IMR-90 (cell line): ENCODE data around the gene ZNF384. TPM values are rescaled to one million over a fixed set of nuclear protein-coding genes. Genes with fewer than 3 reads are reported as not detected.

Source experiments
- ATAC-seq: fragments of 200-7000 bp; cut with Tn5 transposase; 2 replicates; pipeline ENCODE4 v1.9.1; 2020; ENCODE audit warnings: low read depth, mild to moderate bottlenecking, moderate library complexity
- BruUV-seq: library from RNA; stranded (reverse); fragments of 400-500 nt; replicated peaks from 2 replicates; lab custom pipeline; 2021; lab: Mats Ljungman, UMichigan
- CTCF ChIA-PET: fragments of 300-600 bp; formaldehyde crosslinking; extraction: SDS; loops from one replicate; lab custom pipeline; 2021; ENCODE audit warnings: antibody characterized with exemption; lab: Yijun Ruan, JAX
- POLR2A ChIA-PET: fragments of 300-600 bp; sonication (Branson Sonifier 250); formaldehyde crosslinking; loops from one replicate; lab custom pipeline; 2022; ENCODE audit warnings: antibody characterized with exemption; ENCODE audit not compliant: unreplicated experiment; lab: Charles Lee
- DNase-seq: peaks from one replicate; pipeline ENCODE4 v3.0.0; 2013
- H2AFZ ChIP-seq: replicated peaks from 2 replicates; pipeline ENCODE3; 2013; ENCODE audit warnings: low read length, mild to moderate bottlenecking; ENCODE audit not compliant: poor library complexity
- H2AK5ac ChIP-seq: 2 replicates; pipeline ENCODE4 v1.6.1; 2013; ENCODE audit warnings: low read depth, low read length, inconsistent platforms
- H2AK9ac ChIP-seq: replicated peaks from 2 replicates; pipeline ENCODE3; 2013; ENCODE audit warnings: mild to moderate bottlenecking, low read depth, low read length, moderate library complexity; ENCODE audit not compliant: poor library complexity
- H2BK120ac ChIP-seq: 2 replicates; pipeline ENCODE4 v1.6.1; 2013; ENCODE audit warnings: low read depth, low read length, inconsistent platforms
- H2BK15ac ChIP-seq: 3 replicates; pipeline ENCODE4 v1.6.1; 2013; ENCODE audit warnings: low read depth, low read length, inconsistent platforms
- H2BK20ac ChIP-seq: 2 replicates; pipeline ENCODE4 v1.6.1; 2013; ENCODE audit warnings: low read depth, mild to moderate bottlenecking, inconsistent platforms, low read length, moderate library complexity
- H2BK5ac ChIP-seq: 2 replicates; pipeline ENCODE4 v1.6.1; 2013; ENCODE audit warnings: mild to moderate bottlenecking, low read depth, low read length, inconsistent platforms; ENCODE audit not compliant: poor library complexity, severe bottlenecking
- H3K14ac ChIP-seq: replicated peaks from 2 replicates; pipeline ENCODE4 v1.6.1; 2013; ENCODE audit warnings: low read depth, low read length, inconsistent platforms
- H3K18ac ChIP-seq: 2 replicates; pipeline ENCODE4 v1.6.1; 2013; ENCODE audit warnings: low read depth, low read length, control low read depth
- H3K23ac ChIP-seq: 2 replicates; pipeline ENCODE4 v1.6.1; 2013; ENCODE audit warnings: low read depth, low read length, inconsistent platforms
- H3K27ac ChIP-seq: 2 replicates; pipeline ENCODE4 v1.5.1; 2013; ENCODE audit warnings: mild to moderate bottlenecking, control low read depth, low read length; ENCODE audit not compliant: insufficient read depth
- H3K27me3 ChIP-seq: 2 replicates; pipeline ENCODE4 v1.6.1; 2013; ENCODE audit warnings: low read length; ENCODE audit not compliant: control insufficient read depth, insufficient read depth
- H3K36me3 ChIP-seq: 2 replicates; pipeline ENCODE4 v1.6.1; 2013; ENCODE audit warnings: low read length, mixed read lengths; ENCODE audit not compliant: control insufficient read depth, insufficient read depth
- H3K4ac ChIP-seq: 2 replicates; pipeline ENCODE4 v1.6.1; 2013; ENCODE audit warnings: low read depth, low read length, inconsistent platforms
- H3K4me1 ChIP-seq: 2 replicates; pipeline ENCODE4 v1.6.1; 2013; ENCODE audit warnings: low read length, mixed read lengths; ENCODE audit not compliant: control insufficient read depth, insufficient read depth
- H3K4me2 ChIP-seq: 2 replicates; pipeline ENCODE4 v1.6.1; 2013; ENCODE audit warnings: low read depth, mild to moderate bottlenecking, control low read depth, low read length, moderate library complexity
- H3K4me3 ChIP-seq: 2 replicates; pipeline ENCODE4 v1.5.1; 2013; ENCODE audit warnings: low read depth, mild to moderate bottlenecking, control low read depth, low read length, moderate library complexity; ENCODE audit not compliant: insufficient read depth
- H3K56ac ChIP-seq: 2 replicates; pipeline ENCODE4 v1.6.1; 2013; ENCODE audit warnings: low read length, inconsistent platforms; ENCODE audit not compliant: insufficient read depth; ENCODE audit errors: extremely low read depth
- H3K79me1 ChIP-seq, 2 experiments: 2 replicates each; pipeline ENCODE4 v1.6.1; 2013; ENCODE audit warnings: low read length in 2 of 2, inconsistent platforms in 1 of 2, low read depth in 1 of 2
- H3K9ac ChIP-seq: 2 replicates; pipeline ENCODE4 v1.6.1; 2013; ENCODE audit warnings: low read depth, low read length, control low read depth
- H3K9me1 ChIP-seq: 2 replicates; pipeline ENCODE4 v1.6.1; 2013; ENCODE audit warnings: low read length, inconsistent platforms; ENCODE audit not compliant: insufficient read depth
- H3K9me3 ChIP-seq: 2 replicates; pipeline ENCODE4 v1.6.1; 2013; ENCODE audit warnings: low read length; ENCODE audit not compliant: control insufficient read depth, insufficient read depth
- H4K20me1 ChIP-seq: 2 replicates; pipeline ENCODE4 v1.6.1; 2013; ENCODE audit warnings: low read length, inconsistent platforms; ENCODE audit not compliant: insufficient read depth
- H4K5ac ChIP-seq: 2 replicates; pipeline ENCODE4 v1.6.1; 2013; ENCODE audit warnings: mild to moderate bottlenecking, low read depth, low read length, control low read depth
- H4K8ac ChIP-seq, 2 experiments: 2 replicates each; pipeline ENCODE4 v1.6.1; 2013; ENCODE audit warnings: low read depth in 2 of 2, low read length in 2 of 2, control low read depth in 1 of 2, inconsistent platforms in 1 of 2
- H4K91ac ChIP-seq: 2 replicates; pipeline ENCODE4 v1.6.1; 2013; ENCODE audit warnings: low read depth, low read length, inconsistent platforms; ENCODE audit not compliant: insufficient read depth
- BHLHE40 ChIP-seq: fragments of 150-350 bp; IDR thresholded peaks from 2 replicates; pipeline ENCODE4 v1.6.1; 2016; ENCODE audit warnings: mild to moderate bottlenecking, low read depth, low read length
- CEBPB ChIP-seq: IDR thresholded peaks from 2 replicates; pipeline ENCODE4 v1.6.1; 2012; ENCODE audit warnings: low read depth, low read length, improper control_type of control experiment
- CHD1 ChIP-seq: IDR thresholded peaks from 2 replicates; pipeline ENCODE4 v1.6.1; 2012; ENCODE audit warnings: low read depth, low read length, improper control_type of control experiment
- CTCF ChIP-seq: conservative IDR thresholded peaks from 2 replicates; pipeline ENCODE4 v1.5.1; 2012; ENCODE audit warnings: mild to moderate bottlenecking, low read depth, low read length, improper control_type of control experiment
- ELK1 ChIP-seq: fragments of 150-350 bp; IDR thresholded peaks from 2 replicates; pipeline ENCODE4 v1.6.1; 2016; ENCODE audit warnings: low read depth, mild to moderate bottlenecking, low read length, moderate library complexity, borderline replicate concordance
- FOS ChIP-seq: fragments of 150-350 bp; IDR thresholded peaks from 2 replicates; pipeline ENCODE4 v1.6.1; 2016; ENCODE audit warnings: low read depth, low read length
- MXI1 ChIP-seq: IDR thresholded peaks from 2 replicates; pipeline ENCODE4 v1.6.1; 2012; ENCODE audit warnings: low read depth, mild to moderate bottlenecking, low read length, moderate library complexity, borderline replicate concordance
- NFE2L2 ChIP-seq: fragments of 150-350 bp; IDR thresholded peaks from 2 replicates; pipeline ENCODE4 v1.6.1; 2016; ENCODE audit warnings: low read depth, mild to moderate bottlenecking, low read length
- POLR2A ChIP-seq: IDR thresholded peaks from 2 replicates; pipeline ENCODE4 v1.6.1; 2012; ENCODE audit warnings: mild to moderate bottlenecking, low read depth, low read length
- RAD21 ChIP-seq: IDR thresholded peaks from 2 replicates; pipeline ENCODE4 v1.6.1; 2012; ENCODE audit warnings: low read length, improper control_type of control experiment
- RFX5 ChIP-seq: IDR thresholded peaks from 2 replicates; pipeline ENCODE4 v1.8.0; 2012; ENCODE audit warnings: low read depth, mild to moderate bottlenecking, low read length, moderate library complexity
- SMC3 ChIP-seq: fragments of 150-350 bp; IDR thresholded peaks from 2 replicates; pipeline ENCODE4 v1.6.1; 2016; ENCODE audit warnings: low read depth, mild to moderate bottlenecking, antibody characterized with exemption, low read length, moderate library complexity
- USF2 ChIP-seq: fragments of 150-350 bp; IDR thresholded peaks from 2 replicates; pipeline ENCODE4 v1.6.1; 2017; ENCODE audit warnings: mild to moderate bottlenecking, antibody characterized with exemption, low read length, low read depth
- WGBS, 2 experiments: methylation state at CpG; one replicate each; pipeline versions ENCODE4 v1.1.5 to v1.1.7; 2013; ENCODE audit warnings: missing lambda C conversion rate in 2 of 2; ENCODE audit not compliant: insufficient read length in 1 of 2; ENCODE audit errors: extremely low coverage in 2 of 2; 5-methylcytosine and 5-hydroxymethylcytosine counted together
- dilution Hi-C: fragments of 300-500 bp; cut with HindIII; formaldehyde crosslinking; loops from one replicate; pipeline ENCODE4 v1.14.3; 2018; ENCODE audit warnings: low sequenced_read_pairs; ENCODE audit not compliant: unreplicated experiment
- in situ Hi-C: fragments of 300-500 bp; cut with MboI; formaldehyde crosslinking; loops from 3 replicates; pipeline ENCODE4 v1.14.3; 2019; ENCODE audit warnings: low sequenced_read_pairs, inconsistent platforms, mixed read lengths
- intact Hi-C: fragments of 100-400 bp; cut with micrococcal nuclease; formaldehyde crosslinking; loops from 2 replicates; pipeline ENCODE4 v1.10.0; 2022
- polyA plus RNA-seq, 3 experiments: library from polyadenylated mRNA; depleted of rRNA; stranded (reverse); fragments of >200 nt; gene quantifications; 2 replicates each; pipeline ENCODE4 v1.2.3, GENCODE V29; 2012; ENCODE audit warnings: low replicate concordance in 1 of 3
- total RNA-seq: library from RNA; depleted of rRNA; stranded (reverse); fragments of >200 nt; gene quantifications from 2 replicates; pipeline ENCODE4 v1.2.3, GENCODE V29; 2012

ZNF384 gene
- total and polyA plus RNA-seq, 2 of the 4 experiments (the other 2 are of a cell fraction) = 16.3 to 55.6 TPM

- Histone ChIP-seq H3K14ac (no peak overlapping the region), H2BK15ac (no peak overlapping the region), H2BK120ac (no peak overlapping the region), H3K56ac (no peak overlapping the region), H2BK20ac (no peak overlapping the region), H4K20me1 (no peaks in the 10 kb centered on the region), H4K8ac (no peak overlapping the region), H4K91ac (no peak overlapping the region), H3K4me3 (no peak overlapping the region), H3K9ac (no peak overlapping the region), H2AFZ (no peak overlapping the region), H3K18ac (no peak overlapping the region), H3K4ac (no peak overlapping the region), H4K5ac (no peak overlapping the region), H2AK5ac (no peak overlapping the region), H3K79me1 (peaks cover 25 to 37% of the 10 kb centered on the region in 2 experiments), H3K27me3 (no peaks in the 10 kb centered on the region), H3K9me3 (no peaks in the 10 kb centered on the region), H3K36me3 (peaks cover 42% of the 10 kb centered on the region), H3K23ac (no peak overlapping the region), H3K27ac (no peak overlapping the region), H3K4me1 (0 out of 2 replicates have a peak, but pooled peaks cover 2% of the 10 kb centered on the region), H3K4me2 (no peak overlapping the region), H3K9me1 (peaks cover 2% of the 10 kb centered on the region; the same call in 1 of the 2 replicates), H2AK9ac (no peak overlapping the region), H2BK5ac (no peak overlapping the region)
- ATAC-seq = no peak
- no peak for TF ChIP-seq ELK1
- TF ChIP-seq CHD1 = no peak
- no peak for TF ChIP-seq USF2
- no peak for TF ChIP-seq SMC3
- no peak for TF ChIP-seq CTCF
- no peak for TF ChIP-seq CEBPB
- no peak for TF ChIP-seq POLR2A
- no peak for TF ChIP-seq BHLHE40
- TF ChIP-seq RAD21 = no peak
- no peak for TF ChIP-seq FOS
- TF ChIP-seq NFE2L2 = no peak
- TF ChIP-seq RFX5 = no peak
- no peak for TF ChIP-seq MXI1
- no peak for DNase-seq
- dilution Hi-C loops = no loop called here
- in situ Hi-C loops = no loop called here
- intact Hi-C loops = no loop called here
- ChIA-PET CTCF (no interaction called here), POLR2A (no interaction called here)
- WGBS, 2 experiments = 92% methylated on average over 16 of the region's 18 CpGs; no CpG with 5 or more reads in 1 of the 2 experiments
- BruUV-seq = no TSS peak
Measured at GRCh38 chr12:6729186-6729585, 40.0 kb upstream of the ZNF384 start.
